Hepatocyte (in vitro differentiated cells): ENCODE results near the gene SET. TPM values are rescaled to one million over a fixed set of nuclear protein-coding genes. Genes with fewer than 3 reads are reported as not detected.

Experiments used
- DNase-seq: peaks from one replicate; pipeline ENCODE4 v3.0.0-alpha.2; 2016; ENCODE audit warnings: low spot score
- H2AFZ ChIP-seq: fragments of 200-600 bp; sonication (generic); 2 replicates; pipeline ENCODE4 v1.6.0; 2016; ENCODE audit warnings: antibody characterized with exemption, mild to moderate bottlenecking
- H3K27ac ChIP-seq: fragments of 200-600 bp; sonication (generic); 2 replicates; pipeline ENCODE4 v1.5.1; 2016; ENCODE audit warnings: mild to moderate bottlenecking
- H3K27me3 ChIP-seq: fragments of 200-600 bp; sonication (generic); 2 replicates; pipeline ENCODE4 v1.6.1; 2016
- H3K36me3 ChIP-seq: fragments of 200-600 bp; sonication (generic); replicated peaks from 2 replicates; pipeline ENCODE4 v1.5.1; 2016; ENCODE audit warnings: low read depth; ENCODE audit not compliant: insufficient read depth
- H3K4me1 ChIP-seq: fragments of 200-600 bp; sonication (generic); 2 replicates; pipeline ENCODE4 v1.5.1; 2016; ENCODE audit warnings: mild to moderate bottlenecking, moderate library complexity; ENCODE audit not compliant: insufficient read depth
- H3K4me2 ChIP-seq: fragments of 200-600 bp; sonication (generic); 2 replicates; pipeline ENCODE4 v1.6.0; 2016
- H3K4me3 ChIP-seq: fragments of 200-600 bp; sonication (generic); 2 replicates; pipeline ENCODE4 v1.5.1; 2016; ENCODE audit warnings: mild to moderate bottlenecking
- H3K79me2 ChIP-seq: fragments of 200-600 bp; sonication (generic); 2 replicates; pipeline ENCODE4 v1.6.0; 2017; ENCODE audit warnings: mild to moderate bottlenecking
- H3K9me2 ChIP-seq: fragments of 200-600 bp; sonication (generic); replicated peaks from 2 replicates; pipeline ENCODE4 v1.6.0; 2017; ENCODE audit warnings: mild to moderate bottlenecking; ENCODE audit not compliant: insufficient read depth
- H3K9me3 ChIP-seq: fragments of 200-600 bp; sonication (generic); 2 replicates; pipeline ENCODE4 v1.5.1; 2016; ENCODE audit warnings: low read depth, mild to moderate bottlenecking
- H4K20me1 ChIP-seq: fragments of 200-600 bp; sonication (generic); 2 replicates; pipeline ENCODE4 v1.6.0; 2016; ENCODE audit warnings: mild to moderate bottlenecking; ENCODE audit not compliant: insufficient read depth, poor library complexity, severe bottlenecking
- CTCF ChIP-seq: fragments of 200-600 bp; sonication (generic); IDR thresholded peaks from 2 replicates; pipeline ENCODE4 v1.5.1; 2016; ENCODE audit warnings: antibody characterized with exemption, mild to moderate bottlenecking; ENCODE audit not compliant: poor library complexity
- EZH2 ChIP-seq: fragments of 200-600 bp; sonication (generic); IDR thresholded peaks from 2 replicates; pipeline ENCODE4 v1.6.1; 2016; ENCODE audit warnings: antibody characterized with exemption, mild to moderate bottlenecking, borderline replicate concordance
- EZH2phosphoT487 ChIP-seq: fragments of 200-600 bp; sonication (generic); IDR thresholded peaks from one replicate; pipeline ENCODE4 v1.6.1; 2018; ENCODE audit warnings: antibody characterized with exemption, mild to moderate bottlenecking, low read depth, moderate library complexity; ENCODE audit not compliant: unreplicated experiment, severe bottlenecking
- WGBS: methylation state at CpG from one replicate; pipeline ENCODE4 v1.1.6; 2016; ENCODE audit warnings: low lambda C conversion rate; ENCODE audit errors: missing lambda C conversion rate; 5-methylcytosine and 5-hydroxymethylcytosine counted together
- polyA plus RNA-seq: library from polyadenylated mRNA; unstranded; fragments of >200 nt; fragmentation: Nextera tagmentation; extraction: Ambion mirVana; gene quantifications from 2 replicates; pipeline ENCODE4 v1.2.1, GENCODE V29; 2016
- total RNA-seq: library from RNA; depleted of rRNA; stranded (reverse); fragments of >200 nt; gene quantifications from 2 replicates; pipeline ENCODE4 v1.2.3, GENCODE V29; 2014

The SET gene
- total RNA-seq (343 and 416 TPM in 2 replicates), polyA plus RNA-seq (213 and 217 TPM in 2 replicates)

GRCh38 chr9:128688501-128689292, at the start of gene SET:
Gene SET, plus strand, starts transcription at chr9:128689222. Its CDS starts 361 bp downstream, at chr9:128689583.
- H3K9me3 ChIP-seq, result no peaks in the 10 kb centered on the region
- H3K79me2 ChIP-seq, result peaks cover 74% of the 10 kb centered on the region
- peak within 1 kb of the TSS; percentile 86 for H3K4me2 ChIP-seq
- H3K9me2 ChIP-seq, result no peaks in the 10 kb centered on the region
- H3K27me3 ChIP-seq, result no peaks in the 10 kb centered on the region
- peak within 1 kb of the TSS; percentile 99 for H3K27ac ChIP-seq
- peak within 1 kb of the TSS; percentile 85 for H3K4me3 ChIP-seq
- TF ChIP-seq EZH2 (no peak), EZH2phosphoT487 (no peak), CTCF (no peak)
- peak; percentile 98 for DNase-seq
- H4K20me1 ChIP-seq, result peaks cover 37% of the 10 kb centered on the region
- peak within 1 kb of the TSS; percentile 86 for H2AFZ ChIP-seq
- H3K36me3 ChIP-seq, result peaks cover 6% of the 10 kb centered on the region
- H3K4me1 ChIP-seq, result peaks cover 43% of the 10 kb centered on the region
- 6% methylated on average over 54 of the region's 93 CpGs for WGBS

- no peak overlapping the region for H3K4me3 ChIP-seq
- H3K36me3 ChIP-seq, result no peaks in the 10 kb centered on the region
- H3K4me2 ChIP-seq, result no peak overlapping the region
- no peak overlapping the region for H2AFZ ChIP-seq
- no peak for DNase-seq
- TF ChIP-seq EZH2 (no peak), CTCF (no peak), EZH2phosphoT487 (no peak)
- no peaks in the 10 kb centered on the region for H3K9me2 ChIP-seq
- no peak overlapping the region for H3K27ac ChIP-seq
- H3K9me3 ChIP-seq, result no peaks in the 10 kb centered on the region
- 95% methylated on average over 16 of the region's 18 CpGs for WGBS
- peaks cover 3% of the 10 kb centered on the region for H3K79me2 ChIP-seq
- H3K4me1 ChIP-seq, result peaks cover 9% of the 10 kb centered on the region
- no peaks in the 10 kb centered on the region for H3K27me3 ChIP-seq
- H4K20me1 ChIP-seq, result no peaks in the 10 kb centered on the region
Observed at GRCh38 chr9:128640603-128641002, 48.4 kb upstream of the SET start.

- no peak for TF ChIP-seq CTCF
- TF ChIP-seq EZH2, result no peak
- TF ChIP-seq EZH2phosphoT487, result no peak
- no peak overlapping the region for H3K27ac ChIP-seq
- H3K9me2 ChIP-seq, result no peaks in the 10 kb centered on the region
- peaks cover 3% of the 10 kb centered on the region for H3K79me2 ChIP-seq
- DNase-seq, result no peak
- H3K9me3 ChIP-seq, result no peaks in the 10 kb centered on the region
- no peak overlapping the region for H3K4me2 ChIP-seq
- no peaks in the 10 kb centered on the region for H3K36me3 ChIP-seq
- no peak overlapping the region for H3K4me3 ChIP-seq
- no peaks in the 10 kb centered on the region for H4K20me1 ChIP-seq
- H3K27me3 ChIP-seq, result no peaks in the 10 kb centered on the region
- H2AFZ ChIP-seq, result no peak overlapping the region
- WGBS, result 85% methylated on average over 12 of the region's 12 CpGs
- H3K4me1 ChIP-seq, result no peaks in the 10 kb centered on the region
Observed at GRCh38 chr9:128642675-128643245, 46.3 kb upstream of the SET start.
